Tibial artery (tissue), 4 donors: ENCODE measurements around the gene BEX5.
A peak's percentile ranks its signal among the peaks of the same experiment; 100 is the strongest.
"Not testable (repeated sequence)": the region's sequence is repeated elsewhere in the genome, so short reads cannot be mapped to it uniquely, and the experiment has no call there.

Source experiments
- DNase-seq, 2 donors: peaks; one replicate each; pipeline ENCODE4 v3.0.0-alpha.2; 2019
- H3K27ac ChIP-seq, 2 donors: fragments of 200-600 bp; sonication (generic) in 1 of 2; 1 replicate in 1 of 2; 2 replicates in 1 of 2; pipeline ENCODE4 v1.5.1; 2018 to 2019; ENCODE audit warnings: mild to moderate bottlenecking in 1 of 2
- H3K27me3 ChIP-seq, 2 donors: fragments of 200-600 bp; sonication (generic) in 1 of 2; one replicate each; pipeline versions ENCODE4 v1.5.1 to v1.6.0; 2016 to 2019
- H3K36me3 ChIP-seq, 3 donors: fragments of 200-600 bp; sonication (generic) in 2 of 3; one replicate each; pipeline ENCODE4 v1.5.1; 2016 to 2019; ENCODE audit warnings: mild to moderate bottlenecking in 2 of 3
- H3K4me1 ChIP-seq, 4 donors: fragments of 200-600 bp; sonication (generic) in 2 of 4; 1 replicate in 3 of 4; 2 replicates in 1 of 4; pipeline ENCODE4 v1.5.1; 2016 to 2019
- H3K4me3 ChIP-seq, 2 donors: fragments of 200-600 bp; sonication (generic) in 1 of 2; 1 replicate in 1 of 2; 2 replicates in 1 of 2; pipeline ENCODE4 v1.5.1; 2018 to 2019; ENCODE audit warnings: mild to moderate bottlenecking in 2 of 2
- H3K9me3 ChIP-seq, 3 donors: fragments of 200-600 bp; sonication (generic) in 1 of 3; one replicate each; pipeline ENCODE4 v1.5.1; 2016 to 2019
- intact Hi-C: fragments of 100-400 bp; cut with DNase I; formaldehyde crosslinking; loops from one replicate; pipeline ENCODE4 v1.15.0; 2023; ENCODE audit warnings: low total_unique reads
- TF ChIP-seq, protein P1 (sequence below), 2 experiments: fragments of 200-600 bp in 1 of 2; fragments of 450-650 bp in 1 of 2; IDR thresholded peaks; one replicate each; pipeline ENCODE4 v1.5.1; 2017 to 2019; ENCODE audit warnings: antibody characterized with exemption in 2 of 2, mild to moderate bottlenecking in 1 of 2, moderate library complexity in 1 of 2

BEX5 gene

DNA sequence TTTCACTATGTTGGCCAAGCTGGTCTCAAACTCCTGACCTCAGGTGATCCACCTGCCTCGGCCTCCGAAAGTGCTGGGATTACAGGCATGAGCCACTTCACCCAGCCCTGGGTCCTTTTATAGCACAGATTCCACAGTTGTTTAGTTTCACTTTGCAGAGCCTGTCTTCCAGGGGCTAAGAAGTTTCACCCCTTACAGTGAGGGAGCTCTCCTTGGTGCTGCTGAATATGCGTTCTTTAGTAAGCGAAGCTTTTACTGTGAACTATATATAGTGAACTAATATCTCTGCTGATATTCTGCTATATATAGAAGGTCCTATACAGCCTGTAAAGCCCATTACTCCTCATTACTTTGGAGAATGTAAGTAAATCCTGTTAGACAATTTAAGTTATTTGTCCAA is 17.7 kb downstream of the BEX5 start:
- intact Hi-C loops = no loop called here
- no peak overlapping the region for H3K4me3 ChIP-seq
- H3K36me3 ChIP-seq = no peaks in the 10 kb centered on the region
- TF ChIP-seq, protein P1, sequence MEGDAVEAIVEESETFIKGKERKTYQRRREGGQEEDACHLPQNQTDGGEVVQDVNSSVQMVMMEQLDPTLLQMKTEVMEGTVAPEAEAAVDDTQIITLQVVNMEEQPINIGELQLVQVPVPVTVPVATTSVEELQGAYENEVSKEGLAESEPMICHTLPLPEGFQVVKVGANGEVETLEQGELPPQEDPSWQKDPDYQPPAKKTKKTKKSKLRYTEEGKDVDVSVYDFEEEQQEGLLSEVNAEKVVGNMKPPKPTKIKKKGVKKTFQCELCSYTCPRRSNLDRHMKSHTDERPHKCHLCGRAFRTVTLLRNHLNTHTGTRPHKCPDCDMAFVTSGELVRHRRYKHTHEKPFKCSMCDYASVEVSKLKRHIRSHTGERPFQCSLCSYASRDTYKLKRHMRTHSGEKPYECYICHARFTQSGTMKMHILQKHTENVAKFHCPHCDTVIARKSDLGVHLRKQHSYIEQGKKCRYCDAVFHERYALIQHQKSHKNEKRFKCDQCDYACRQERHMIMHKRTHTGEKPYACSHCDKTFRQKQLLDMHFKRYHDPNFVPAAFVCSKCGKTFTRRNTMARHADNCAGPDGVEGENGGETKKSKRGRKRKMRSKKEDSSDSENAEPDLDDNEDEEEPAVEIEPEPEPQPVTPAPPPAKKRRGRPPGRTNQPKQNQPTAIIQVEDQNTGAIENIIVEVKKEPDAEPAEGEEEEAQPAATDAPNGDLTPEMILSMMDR (IDR thresholded peaks at IDR 0.05) = no peak
- no peak for DNase-seq
- H3K27me3 ChIP-seq = peaks cover 0 to 3% of the 10 kb centered on the region in 2 donors
- no peak overlapping the region for H3K27ac ChIP-seq
- no peaks in the 10 kb centered on the region for H3K9me3 ChIP-seq
- H3K4me1 ChIP-seq = peaks cover 0 to 3% (median 0%) of the 10 kb centered on the region in 4 donors

DNA sequence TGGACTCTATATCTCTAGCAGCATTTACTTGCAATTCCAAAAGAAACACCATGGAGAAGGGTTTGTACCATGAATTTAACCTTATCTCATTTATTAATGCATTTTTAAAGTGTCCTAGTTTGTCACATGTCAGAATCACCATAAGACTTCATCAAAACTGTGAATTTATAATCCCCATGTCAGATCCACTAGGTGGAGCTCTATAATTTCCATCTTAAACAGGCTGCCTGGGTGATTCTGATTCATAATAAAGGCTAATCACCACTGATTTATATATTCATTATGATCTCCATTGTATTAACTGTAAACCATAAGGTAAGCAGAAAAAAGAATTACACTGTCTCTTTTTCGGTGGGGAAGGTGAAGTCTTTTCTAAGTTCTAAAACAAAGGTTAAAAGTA is 26.3 kb downstream of the BEX5 start:
- DNase-seq = no peak
- TF ChIP-seq, protein P1 (IDR thresholded peaks at IDR 0.05) = no peak
- no peak overlapping the region for H3K4me3 ChIP-seq
- intact Hi-C loops = no loop called here
- H3K27ac ChIP-seq = no peak overlapping the region
- no peaks in the 10 kb centered on the region for H3K4me1 ChIP-seq
- H3K36me3 ChIP-seq = no peaks in the 10 kb centered on the region
- no peaks in the 10 kb centered on the region for H3K9me3 ChIP-seq
- no peaks in the 10 kb centered on the region for H3K27me3 ChIP-seq

DNA sequence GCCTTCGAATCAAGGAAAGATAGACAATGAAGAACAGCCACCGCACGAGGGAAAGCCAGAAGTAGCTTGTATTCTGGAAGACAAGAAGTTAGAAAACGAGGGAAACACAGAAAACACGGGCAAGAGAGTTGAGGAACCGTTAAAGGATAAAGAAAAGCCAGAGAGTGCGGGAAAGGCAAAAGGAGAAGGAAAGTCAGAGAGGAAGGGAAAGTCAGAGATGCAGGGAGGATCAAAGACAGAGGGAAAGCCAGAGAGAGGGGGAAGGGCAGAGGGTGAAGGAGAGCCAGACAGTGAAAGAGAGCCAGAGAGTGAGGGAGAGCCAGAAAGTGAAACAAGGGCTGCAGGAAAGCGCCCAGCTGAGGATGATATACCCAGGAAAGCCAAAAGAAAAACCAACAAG is 28.9 kb downstream of the BEX5 start:
- no peaks in the 10 kb centered on the region for H3K4me1 ChIP-seq
- no peaks in the 10 kb centered on the region for H3K9me3 ChIP-seq
- TF ChIP-seq, protein P1 (IDR thresholded peaks at IDR 0.05) = no peak
- no peaks in the 10 kb centered on the region for H3K27me3 ChIP-seq
- no peak overlapping the region for H3K4me3 ChIP-seq
- H3K27ac ChIP-seq = peak overlapping the region; percentile 61 to 62
- no peak for DNase-seq
- H3K36me3 ChIP-seq = no peaks in the 10 kb centered on the region
- intact Hi-C loops = no loop called here

DNA sequence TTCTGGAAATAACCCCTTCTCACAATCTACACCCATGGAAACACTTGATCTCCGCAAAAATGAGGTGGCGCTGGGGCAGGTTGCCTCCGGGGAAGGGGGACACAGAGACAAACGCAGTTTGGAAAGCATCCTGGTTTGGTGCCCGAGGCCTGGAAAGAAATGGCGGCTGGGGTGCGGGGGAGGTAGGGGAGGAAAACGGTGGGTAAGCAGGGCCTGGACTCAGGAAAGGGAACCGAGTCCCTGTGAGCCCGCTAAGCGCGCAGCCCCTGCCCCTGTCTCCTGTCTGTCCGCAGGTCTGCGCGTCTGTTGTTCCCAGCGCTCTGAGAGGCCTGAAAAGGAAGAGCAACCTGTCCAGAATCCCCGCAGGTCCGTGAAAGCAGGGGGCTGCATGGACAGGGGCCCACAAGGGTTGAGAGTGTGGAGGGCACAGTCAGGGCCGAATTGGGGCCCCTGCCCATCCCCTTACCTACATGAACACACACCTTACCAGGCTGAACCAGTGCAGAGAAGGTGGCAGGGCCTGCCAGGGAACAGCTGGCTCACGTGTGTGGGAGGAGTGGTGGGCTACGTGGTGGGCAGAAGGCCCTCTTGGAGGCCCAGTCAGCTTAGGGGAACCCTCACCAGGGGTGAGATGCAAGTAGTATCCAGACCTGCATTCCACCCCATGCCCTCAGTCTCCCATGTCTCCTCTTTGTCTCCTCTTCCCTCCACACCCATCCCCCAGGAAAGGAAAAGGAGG is 29.5 kb downstream of the BEX5 start:
- DNase-seq, H3K27me3 ChIP-seq, H3K4me1 ChIP-seq, H3K36me3 ChIP-seq, H3K9me3 ChIP-seq, intact Hi-C loops: not testable (repeated sequence)
- H3K27ac ChIP-seq = peak overlapping the region; percentile 61 to 62
- peak overlapping the region; percentile 46 to 53 for H3K4me3 ChIP-seq

DNA sequence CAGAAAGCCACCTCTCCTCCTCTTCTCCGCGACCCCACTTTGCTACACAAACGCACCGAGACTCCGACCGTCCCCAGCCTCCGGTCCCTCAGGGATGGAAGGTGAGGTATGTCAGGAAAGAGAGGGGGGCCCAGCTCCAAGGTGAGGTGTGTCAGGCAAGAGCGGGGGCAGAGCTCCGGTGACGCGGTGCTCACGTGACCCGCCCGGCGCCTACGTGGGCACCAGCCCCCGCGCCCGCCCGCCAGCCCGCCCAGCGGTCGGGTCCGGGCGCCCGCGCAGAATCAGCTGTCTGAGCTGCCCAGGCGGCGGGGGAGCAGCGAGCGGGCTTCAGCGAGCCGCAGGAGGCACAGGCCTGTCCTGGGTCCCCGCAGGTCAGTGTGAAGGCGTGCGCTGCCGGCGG is 30.3 kb downstream of the BEX5 start, which contains the start of gene TCEAL2:
Gene TCEAL2, plus strand, starts transcription at position 244 of the 400 bp plus-strand sequence. CDS start 1,152 bp downstream, outside the sequence.
- intact Hi-C loops, H3K36me3 ChIP-seq, H3K9me3 ChIP-seq, H3K27me3 ChIP-seq, DNase-seq, H3K4me1 ChIP-seq: not testable (repeated sequence)
- Histone ChIP-seq H3K27ac (peak within 1 kb of the TSS; percentile 61 to 62), H3K4me3 (peak within 1 kb of the TSS; percentile 46 to 53)

DNA sequence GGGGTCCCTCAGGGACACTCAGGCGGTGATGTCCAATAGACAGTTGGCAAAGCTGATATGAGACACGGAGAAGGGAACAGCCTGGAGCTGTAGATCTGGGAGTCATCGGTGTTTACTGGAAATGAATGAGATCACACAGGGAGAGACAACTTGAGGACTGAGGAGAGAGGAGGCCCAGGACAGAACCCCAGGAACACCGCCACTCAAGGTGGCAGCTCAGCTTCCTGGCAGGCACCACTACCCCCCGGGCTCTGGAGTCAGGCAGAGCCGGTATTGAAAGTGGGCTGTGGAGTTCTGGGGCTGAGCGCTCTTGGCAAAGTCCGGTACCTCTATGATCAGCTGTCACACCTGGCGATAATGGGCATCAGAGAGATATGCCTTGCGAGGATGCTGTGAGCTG is 30.8 kb downstream of the BEX5 start:
- H3K36me3 ChIP-seq, DNase-seq, intact Hi-C loops, H3K9me3 ChIP-seq, H3K27me3 ChIP-seq, H3K4me1 ChIP-seq: not testable (repeated sequence)
- H3K4me3 ChIP-seq = peak overlapping the region; percentile 46 to 53
- peak overlapping the region; percentile 54 to 58 for H3K27ac ChIP-seq

DNA sequence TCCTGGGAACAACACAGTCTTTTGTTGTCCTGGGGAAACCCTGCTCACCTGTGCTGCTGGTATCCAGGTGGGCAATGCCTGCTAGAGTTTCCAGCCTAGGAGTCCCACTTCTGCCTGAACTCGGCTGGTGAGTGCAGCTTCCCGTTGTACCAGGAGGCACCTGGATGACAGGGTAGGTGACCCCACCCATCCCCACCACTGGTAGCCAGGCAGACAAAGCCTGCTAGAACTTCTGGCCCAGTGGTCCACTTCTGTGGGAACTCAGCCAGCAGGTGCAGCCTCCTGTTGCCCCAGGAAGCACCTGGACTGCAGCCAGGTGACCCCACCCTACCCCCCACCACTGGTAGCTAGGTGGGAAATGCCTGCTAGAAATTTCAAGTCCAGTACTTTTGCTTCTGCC is 40.0 kb downstream of the BEX5 start:
- DNase-seq = no peak
- intact Hi-C loops = no loop called here
- no peak overlapping the region for H3K4me3 ChIP-seq
- TF ChIP-seq, protein P1 (IDR thresholded peaks at IDR 0.05) = no peak
- H3K36me3 ChIP-seq = no peaks in the 10 kb centered on the region
- H3K27ac ChIP-seq = no peak overlapping the region
- peaks cover 0 to 7% (median 6%) of the 10 kb centered on the region in 3 donors for H3K9me3 ChIP-seq
- H3K27me3 ChIP-seq = no peaks in the 10 kb centered on the region
- H3K4me1 ChIP-seq = no peaks in the 10 kb centered on the region
